Naive B cell (primary cell): Measurements from ENCODE around the gene HPSE2. TPM values are rescaled to one million over a fixed set of nuclear protein-coding genes. Genes with fewer than 3 reads are reported as not detected.
A peak's percentile ranks its signal among the peaks of the same experiment; 100 is the strongest.

Source experiments
- ATAC-seq, 2 donors: fragments of 150-1000 bp; cut with Tn5 transposase; 2 replicates each; pipeline ENCODE4 v1.10.0; 2021; ENCODE audit warnings: low read depth in 2 of 2, mild to moderate bottlenecking in 2 of 2, moderate library complexity in 2 of 2
- DNase-seq: peaks from one replicate; pipeline ENCODE4 v3.0.0; 2022
- H3K27ac Mint-ChIP-seq, 6 donors: one replicate each; pipeline ENCODE4 v1.8.0; 2020 to 2022; ENCODE audit warnings: mild to moderate bottlenecking in 6 of 6, mixed read lengths in 6 of 6, moderate library complexity in 5 of 6, inconsistent platforms in 2 of 6
- H3K27me3 Mint-ChIP-seq, 3 donors: one replicate each; pipeline ENCODE4 v1.8.0; 2021 to 2022; ENCODE audit warnings: mixed read lengths in 3 of 3, mild to moderate bottlenecking in 1 of 3
- H3K36me3 Mint-ChIP-seq, 2 donors: one replicate each; pipeline ENCODE4 v1.8.0; 2020 to 2022; ENCODE audit warnings: mixed read lengths in 2 of 2, inconsistent platforms in 1 of 2, mild to moderate bottlenecking in 1 of 2
- H3K4me1 Mint-ChIP-seq, 3 donors: one replicate each; pipeline ENCODE4 v1.8.0; 2020 to 2022; ENCODE audit warnings: mixed read lengths in 3 of 3, inconsistent platforms in 1 of 3, mild to moderate bottlenecking in 1 of 3, moderate library complexity in 1 of 3
- H3K4me3 Mint-ChIP-seq, 8 donors: one replicate each; pipeline ENCODE4 v1.8.0; 2020 to 2022; ENCODE audit warnings: mild to moderate bottlenecking in 8 of 8, mixed read lengths in 8 of 8, moderate library complexity in 8 of 8, inconsistent platforms in 2 of 8
- H3K9me3 Mint-ChIP-seq, 7 donors: one replicate each; pipeline ENCODE4 v1.8.0; 2020 to 2022; ENCODE audit warnings: mixed read lengths in 7 of 7, mild to moderate bottlenecking in 5 of 7, inconsistent platforms in 2 of 7, moderate library complexity in 1 of 7
- polyA plus RNA-seq, 6 donors: library from polyadenylated mRNA; unstranded; fragments of 300-500 nt; fragmentation: Illumina TruSeq; gene quantifications; one replicate each; pipeline ENCODE4 v1.2.3, GENCODE V29; 2021; ENCODE audit warnings: low read depth in 6 of 6

Gene HPSE2
- polyA plus RNA-seq, 6 donors from 2014 or later, result not detected

DNA sequence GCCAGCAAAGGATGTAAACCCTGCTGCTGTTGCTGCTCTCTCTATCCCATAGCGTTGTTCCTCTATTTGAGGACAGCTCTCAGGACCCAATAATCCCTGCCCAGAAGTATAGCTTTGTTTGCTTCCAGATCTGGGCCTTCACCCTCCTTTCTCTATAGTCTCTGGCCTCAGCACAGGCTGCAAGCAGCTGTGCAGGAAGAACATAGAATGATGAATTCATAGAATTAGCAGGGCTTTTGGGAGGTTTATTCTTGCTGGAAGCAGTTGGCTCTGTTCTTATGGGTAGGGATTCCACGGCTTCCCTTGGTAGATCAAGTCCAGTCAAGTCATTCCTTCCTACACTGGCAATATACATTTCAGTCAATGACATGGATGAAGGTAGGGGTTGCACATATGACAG is 354.7 kb downstream of the HPSE2 start:
- no peak overlapping the region for H3K27ac Mint-ChIP-seq
- no peaks in the 10 kb centered on the region for H3K36me3 Mint-ChIP-seq
- DNase-seq (no peak), ATAC-seq (no peak)
- H3K4me3 Mint-ChIP-seq, result no peak overlapping the region
- H3K4me1 Mint-ChIP-seq, result no peaks in the 10 kb centered on the region
- peaks cover 8 to 14% (median 13%) of the 10 kb centered on the region in 3 donors for H3K27me3 Mint-ChIP-seq
- H3K9me3 Mint-ChIP-seq, result peaks cover 0 to 2% (median 0%) of the 10 kb centered on the region in 7 donors

DNA sequence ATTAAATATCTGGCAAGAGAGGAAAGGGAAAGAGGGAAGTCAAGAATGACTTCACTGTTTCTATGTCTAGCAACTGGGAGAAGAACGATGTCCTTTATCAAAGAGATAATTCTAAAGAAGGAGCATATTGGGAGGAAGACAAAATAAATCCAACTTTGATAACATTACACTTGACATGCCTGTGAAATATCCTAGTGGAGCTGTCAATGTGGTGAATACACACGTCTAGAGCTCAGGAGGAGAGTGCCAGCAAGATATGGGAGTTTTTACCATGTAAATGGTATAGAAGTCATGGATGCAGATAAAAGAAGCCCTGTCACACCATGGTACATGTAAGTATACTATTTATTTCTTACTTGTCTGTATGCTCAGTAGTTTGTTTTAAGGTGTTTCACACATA is 356.7 kb downstream of the HPSE2 start:
- Mint-ChIP-seq H3K9me3 (peaks cover 0 to 2% (median 0%) of the 10 kb centered on the region in 7 donors), H3K36me3 (no peaks in the 10 kb centered on the region), H3K4me1 (no peaks in the 10 kb centered on the region), H3K27ac (no peak overlapping the region), H3K27me3 (peaks cover 17 to 27% (median 24%) of the 10 kb centered on the region in 3 donors), H3K4me3 (no peak overlapping the region)
- DNase-seq (no peak), ATAC-seq (no peak)

DNA sequence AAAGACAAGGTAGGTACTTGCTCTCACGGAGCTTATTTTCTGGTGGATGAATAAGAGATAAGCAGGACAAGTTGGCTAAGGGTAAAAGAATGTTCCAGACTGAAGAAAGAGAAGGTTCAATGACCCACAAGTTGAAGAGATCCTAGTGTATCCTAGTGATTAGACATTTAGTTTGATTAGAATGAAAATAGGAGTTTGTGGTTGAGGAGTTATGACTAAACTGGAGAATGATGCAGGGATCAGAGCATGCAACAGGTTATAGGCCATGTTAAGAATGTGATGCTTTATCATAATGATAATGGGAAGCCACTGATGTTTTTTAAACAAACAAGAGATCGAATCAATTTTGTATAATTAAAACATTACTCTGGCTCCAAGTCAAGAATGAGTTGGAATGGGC is 357.2 kb downstream of the HPSE2 start:
- H3K4me3 Mint-ChIP-seq, result no peak overlapping the region
- peaks cover 0 to 2% (median 0%) of the 10 kb centered on the region in 7 donors for H3K9me3 Mint-ChIP-seq

DNA sequence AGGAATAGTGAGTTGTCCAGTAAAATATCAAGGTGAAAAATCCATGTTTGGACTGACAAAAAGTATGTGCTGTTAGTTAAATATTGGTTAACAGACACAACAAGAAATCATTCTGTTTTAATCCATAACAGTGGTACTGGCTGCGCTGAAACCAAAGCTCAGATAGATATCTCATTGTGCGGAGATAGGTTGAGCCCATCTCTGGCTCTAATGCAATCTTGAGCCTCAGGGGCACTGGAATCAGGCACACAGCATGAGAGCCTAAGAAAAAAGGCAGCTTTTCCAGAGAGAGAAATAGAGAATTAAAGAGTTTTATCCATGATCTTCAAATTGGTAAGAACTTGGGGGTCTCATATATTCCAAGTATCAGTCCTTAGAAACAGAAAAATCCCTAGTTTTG is 373.7 kb downstream of the HPSE2 start:
- Mint-ChIP-seq H3K9me3 (peaks cover 0 to 22% (median 7%) of the 10 kb centered on the region in 7 donors), H3K27me3 (peaks cover 15 to 21% (median 18%) of the 10 kb centered on the region in 3 donors), H3K36me3 (peaks cover 0 to 7% of the 10 kb centered on the region in 2 donors), H3K4me1 (no peaks in the 10 kb centered on the region), H3K4me3 (no peak overlapping the region), H3K27ac (no peak overlapping the region)
- ATAC-seq (no peak), DNase-seq (no peak)

More for the DNA sequence above, 357.2 kb downstream of the HPSE2 start:
- peaks cover 20 to 32% (median 26%) of the 10 kb centered on the region in 3 donors for H3K27me3 Mint-ChIP-seq
- ATAC-seq (no peak), DNase-seq (no peak)
- H3K27ac Mint-ChIP-seq, result no peak overlapping the region
- H3K4me1 Mint-ChIP-seq, result no peaks in the 10 kb centered on the region
- no peaks in the 10 kb centered on the region for H3K36me3 Mint-ChIP-seq

DNA sequence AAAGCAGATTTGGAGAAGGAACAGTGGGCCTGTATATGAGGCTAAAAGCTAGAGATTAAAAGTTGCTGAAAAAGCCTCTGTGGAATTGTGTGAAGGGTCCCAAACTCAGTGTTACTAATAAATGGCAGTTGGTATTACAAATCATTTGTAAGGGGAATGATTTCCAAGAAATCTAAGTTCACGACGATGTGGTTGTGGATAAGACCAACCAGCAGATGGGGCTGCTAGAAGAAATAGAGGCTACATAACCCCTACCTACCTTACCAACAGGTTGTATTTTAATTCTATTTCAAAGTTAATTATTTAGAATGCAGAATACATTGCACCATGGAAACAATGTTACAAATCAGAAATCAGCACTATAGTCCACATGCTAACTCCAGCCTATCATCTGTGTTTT is 377.1 kb downstream of the HPSE2 start:
- Mint-ChIP-seq H3K27ac (no peak overlapping the region), H3K27me3 (peaks cover 23 to 33% (median 26%) of the 10 kb centered on the region in 3 donors), H3K9me3 (peaks cover 0 to 2% (median 0%) of the 10 kb centered on the region in 7 donors), H3K4me3 (no peak overlapping the region), H3K4me1 (no peaks in the 10 kb centered on the region), H3K36me3 (no peaks in the 10 kb centered on the region)
- DNase-seq, result no peak
- ATAC-seq, result no peak

DNA sequence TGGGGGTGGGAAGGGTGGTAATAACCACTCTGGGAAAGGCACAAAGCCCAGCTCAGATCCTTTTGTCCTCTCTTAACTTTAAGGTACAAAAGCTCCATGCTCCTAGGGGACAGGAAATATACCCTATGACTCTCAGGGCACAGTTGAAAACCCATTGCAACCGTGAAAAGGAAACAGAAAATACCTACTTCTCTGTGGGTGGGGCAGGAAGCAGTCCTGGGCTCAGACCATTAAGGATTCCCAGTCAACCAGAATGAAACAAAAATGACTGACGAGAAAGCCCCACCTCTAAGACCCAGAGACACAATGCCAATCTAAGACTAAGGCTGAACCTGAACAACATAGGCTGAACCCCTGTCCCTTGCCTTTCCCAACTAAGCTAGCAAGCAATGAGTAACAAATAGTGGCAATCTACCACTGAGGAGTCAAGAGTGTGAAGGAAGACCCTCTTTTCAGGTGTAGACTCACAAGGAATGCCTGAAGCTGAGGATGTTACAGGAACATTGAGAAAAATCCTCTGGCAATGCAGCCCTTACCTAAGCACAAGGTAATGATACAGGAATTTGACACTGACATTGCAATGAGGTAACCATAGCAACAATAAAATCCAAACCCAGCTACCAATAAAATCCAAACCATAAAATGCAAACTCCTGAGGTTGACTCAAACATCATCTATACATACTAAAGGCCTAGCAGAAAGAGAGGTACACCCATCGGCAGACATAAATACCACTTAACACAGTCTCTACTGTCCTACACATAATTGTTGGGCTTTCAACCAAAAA is 380.1 kb downstream of the HPSE2 start:
- no peak for ATAC-seq
- Mint-ChIP-seq H3K27me3 (peaks cover 15 to 44% (median 32%) of the 10 kb centered on the region in 3 donors), H3K9me3 (no peaks in the 10 kb centered on the region), H3K36me3 (no peaks in the 10 kb centered on the region), H3K4me3 (no peak overlapping the region), H3K4me1 (no peaks in the 10 kb centered on the region), H3K27ac (no peak overlapping the region)
- no peak for DNase-seq

DNA sequence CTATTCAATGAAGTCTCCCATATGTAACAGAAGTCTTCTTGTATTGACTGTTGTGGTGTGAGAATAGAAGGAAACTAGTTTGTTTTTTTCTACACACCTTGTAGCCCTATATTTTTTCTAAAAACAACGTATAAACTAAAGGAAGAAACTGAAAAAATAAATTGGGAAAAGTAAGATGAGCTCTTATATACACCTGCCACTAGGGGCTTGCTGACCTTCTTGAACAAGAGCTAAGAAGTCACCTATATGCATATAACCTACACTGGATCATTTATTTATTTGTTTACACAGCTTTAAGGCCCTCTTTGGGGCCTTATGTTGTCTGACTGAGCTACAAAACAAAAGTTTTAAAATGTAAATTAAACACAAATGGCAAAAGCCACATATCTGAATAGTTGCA is 383.0 kb downstream of the HPSE2 start:
- peaks cover 12 to 50% (median 36%) of the 10 kb centered on the region in 3 donors for H3K27me3 Mint-ChIP-seq
- peak overlapping the region in 1 of 6 donors; percentile 62 for H3K27ac Mint-ChIP-seq
- no peaks in the 10 kb centered on the region for H3K9me3 Mint-ChIP-seq
- H3K36me3 Mint-ChIP-seq, result no peaks in the 10 kb centered on the region
- no peak overlapping the region for H3K4me3 Mint-ChIP-seq
- no peaks in the 10 kb centered on the region for H3K4me1 Mint-ChIP-seq
- ATAC-seq (no peak), DNase-seq (no peak)

DNA sequence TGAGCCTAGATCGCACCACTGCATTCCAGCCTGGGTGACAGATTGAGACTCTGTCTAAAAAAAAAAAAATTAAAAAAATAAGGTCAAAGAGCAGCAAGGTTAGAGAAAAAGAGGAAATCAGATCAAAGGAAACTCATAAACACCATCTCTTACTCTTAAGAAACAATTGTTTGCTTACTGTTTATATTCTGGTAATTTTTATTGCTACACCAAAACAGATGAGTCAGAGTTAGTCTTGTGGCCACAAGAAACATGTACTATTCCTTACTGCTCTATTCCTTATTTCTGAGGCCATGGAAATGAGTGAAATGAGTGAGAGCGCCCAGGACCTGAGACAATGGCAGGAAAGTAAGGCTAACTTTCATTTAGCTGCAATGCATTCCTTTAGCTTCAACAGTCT is 387.3 kb downstream of the HPSE2 start:
- Mint-ChIP-seq H3K27me3 (peaks cover 2 to 31% (median 30%) of the 10 kb centered on the region in 3 donors), H3K9me3 (no peaks in the 10 kb centered on the region), H3K4me1 (no peaks in the 10 kb centered on the region), H3K36me3 (no peaks in the 10 kb centered on the region), H3K4me3 (no peak overlapping the region), H3K27ac (no peak overlapping the region)
- DNase-seq, result no peak
- no peak for ATAC-seq

DNA sequence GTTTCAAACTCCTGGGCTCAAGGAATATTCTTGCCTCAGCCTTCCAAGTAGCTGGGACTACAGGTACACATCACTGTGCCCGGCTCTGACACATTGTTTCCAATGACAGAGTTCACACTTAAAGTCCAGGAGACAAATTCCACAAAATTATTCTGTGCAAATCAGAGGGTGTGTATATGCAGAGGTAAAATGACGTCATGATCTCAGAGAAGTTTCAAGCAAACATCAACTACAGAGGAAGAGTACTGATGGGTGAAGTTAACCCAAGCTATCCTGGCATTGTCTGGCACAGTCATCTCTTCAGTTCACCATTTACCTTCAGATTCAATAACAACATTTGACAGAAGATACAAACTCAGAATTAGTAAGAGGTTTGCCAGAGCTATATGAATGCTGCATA is 388.9 kb downstream of the HPSE2 start:
- peaks cover 0 to 29% (median 22%) of the 10 kb centered on the region in 3 donors for H3K27me3 Mint-ChIP-seq
- no peaks in the 10 kb centered on the region for H3K36me3 Mint-ChIP-seq
- no peaks in the 10 kb centered on the region for H3K4me1 Mint-ChIP-seq
- H3K27ac Mint-ChIP-seq, result no peak overlapping the region
- H3K4me3 Mint-ChIP-seq, result no peak overlapping the region
- DNase-seq, result no peak
- H3K9me3 Mint-ChIP-seq, result no peaks in the 10 kb centered on the region
- ATAC-seq, result no peak

DNA sequence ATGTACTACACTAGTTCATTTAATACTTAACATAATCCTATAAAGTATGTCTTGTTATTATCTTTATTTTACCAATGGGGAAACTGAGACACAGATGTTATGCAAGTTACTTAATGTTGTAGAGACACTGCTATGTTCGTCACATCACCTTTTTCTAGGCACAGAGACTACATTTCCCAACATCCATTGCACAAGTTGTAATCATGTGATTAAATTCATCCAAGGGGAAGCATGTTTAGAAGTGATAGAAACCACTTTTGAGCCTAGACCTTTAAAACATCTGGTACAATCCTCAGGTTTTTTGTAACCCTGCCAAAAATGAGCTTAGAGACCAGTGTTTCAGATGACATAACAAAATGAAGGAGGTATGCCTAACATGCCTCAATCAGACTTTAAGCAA is 402.1 kb downstream of the HPSE2 start:
- H3K4me3 Mint-ChIP-seq, result no peak overlapping the region
- peaks cover 0 to 14% (median 14%) of the 10 kb centered on the region in 3 donors for H3K27me3 Mint-ChIP-seq
- no peak for ATAC-seq
- DNase-seq, result no peak
- no peaks in the 10 kb centered on the region for H3K36me3 Mint-ChIP-seq
- H3K9me3 Mint-ChIP-seq, result peaks cover 0 to 3% (median 0%) of the 10 kb centered on the region in 7 donors
- no peaks in the 10 kb centered on the region for H3K4me1 Mint-ChIP-seq
- H3K27ac Mint-ChIP-seq, result no peak overlapping the region

DNA sequence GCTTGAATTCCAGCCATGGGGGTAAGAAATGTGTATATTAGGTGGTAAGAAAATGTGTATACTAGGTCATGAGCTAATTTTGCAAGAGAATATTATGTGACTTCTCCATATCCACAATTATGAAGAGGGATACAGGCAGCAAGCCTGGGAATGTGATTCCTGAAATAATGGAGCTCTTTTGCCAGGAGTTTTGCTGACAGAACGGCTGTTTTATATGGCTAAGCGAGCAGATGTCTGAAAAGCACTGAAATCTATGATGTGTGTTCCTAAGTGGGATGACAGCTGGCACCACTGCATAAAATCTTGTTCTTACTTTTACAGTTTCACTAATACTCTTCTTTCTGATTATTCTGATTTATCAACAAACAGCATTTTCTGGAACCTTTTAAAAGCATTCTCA is 402.9 kb downstream of the HPSE2 start:
- Mint-ChIP-seq H3K36me3 (no peaks in the 10 kb centered on the region), H3K4me3 (no peak overlapping the region), H3K27me3 (peaks cover 0 to 20% (median 14%) of the 10 kb centered on the region in 3 donors), H3K27ac (no peak overlapping the region), H3K4me1 (no peaks in the 10 kb centered on the region), H3K9me3 (peaks cover 0 to 3% (median 0%) of the 10 kb centered on the region in 7 donors)
- ATAC-seq (no peak), DNase-seq (no peak)

DNA sequence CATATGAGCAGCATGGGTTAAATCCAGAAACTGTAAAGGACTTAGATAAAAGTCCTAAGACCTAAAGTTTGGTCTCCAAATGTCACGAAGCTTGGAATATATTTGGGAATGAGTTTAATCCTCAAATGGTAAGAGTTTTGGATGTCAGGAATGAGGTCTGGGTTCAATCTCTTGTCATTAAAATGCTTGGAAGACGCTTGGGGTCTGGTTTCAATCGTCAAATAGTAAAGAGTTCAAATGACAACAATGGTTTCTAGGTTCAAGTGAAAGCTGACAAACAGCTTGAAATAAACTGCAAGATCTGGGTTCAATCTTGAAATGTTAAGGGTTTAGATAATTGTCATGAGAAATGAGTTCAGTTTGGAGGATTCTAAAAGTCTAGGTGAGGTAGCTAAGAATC is 403.5 kb downstream of the HPSE2 start:
- Mint-ChIP-seq H3K9me3 (peaks cover 0 to 3% (median 0%) of the 10 kb centered on the region in 7 donors), H3K27me3 (peaks cover 0 to 20% (median 12%) of the 10 kb centered on the region in 3 donors), H3K4me3 (no peak overlapping the region), H3K4me1 (no peaks in the 10 kb centered on the region), H3K36me3 (no peaks in the 10 kb centered on the region), H3K27ac (peak overlapping the region in 1 of 6 donors; percentile 22)
- ATAC-seq (no peak), DNase-seq (no peak)

DNA sequence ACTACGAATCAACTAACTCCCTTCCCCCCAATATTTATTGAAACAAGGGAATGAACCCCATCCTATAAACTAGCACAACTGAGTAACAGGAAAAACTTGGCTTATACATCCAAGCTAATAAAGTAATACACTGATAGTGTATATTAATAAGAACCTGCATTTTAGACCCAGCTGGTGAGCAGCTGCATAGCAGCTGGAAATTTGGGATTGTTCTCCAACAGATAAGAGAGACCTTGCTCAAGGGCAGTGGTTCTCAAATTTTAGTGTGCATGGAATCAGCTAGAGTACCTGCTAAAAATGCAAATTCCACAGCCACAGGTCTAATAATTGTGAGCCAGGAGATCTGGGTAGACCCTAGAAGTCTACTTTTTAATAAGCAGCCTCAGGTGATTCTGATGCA is 404.3 kb downstream of the HPSE2 start:
- peaks cover 0 to 20% (median 9%) of the 10 kb centered on the region in 3 donors for H3K27me3 Mint-ChIP-seq
- H3K4me1 Mint-ChIP-seq, result no peaks in the 10 kb centered on the region
- no peak overlapping the region for H3K4me3 Mint-ChIP-seq
- H3K27ac Mint-ChIP-seq, result no peak overlapping the region
- no peak for DNase-seq
- ATAC-seq, result no peak
- H3K36me3 Mint-ChIP-seq, result no peaks in the 10 kb centered on the region
- H3K9me3 Mint-ChIP-seq, result peaks cover 0 to 3% (median 0%) of the 10 kb centered on the region in 7 donors

DNA sequence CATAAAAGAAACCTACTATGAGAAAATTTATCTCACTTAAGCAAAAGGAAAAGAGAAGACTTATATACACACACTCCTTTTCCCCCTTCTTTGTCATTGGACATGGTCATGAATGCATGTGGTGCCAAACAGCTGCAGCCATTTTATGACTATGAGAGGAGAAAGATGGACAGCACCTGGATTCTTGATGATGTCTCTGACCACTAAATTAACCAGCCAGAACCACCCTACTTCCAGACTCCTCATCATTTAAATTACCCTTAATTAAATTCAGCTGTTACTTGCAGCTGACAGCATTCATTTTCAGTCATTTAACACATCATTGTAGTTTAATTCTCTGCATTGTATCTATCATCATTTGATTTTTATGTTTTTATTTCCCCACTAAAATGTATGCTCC is 409.9 kb downstream of the HPSE2 start:
- no peak overlapping the region for H3K4me3 Mint-ChIP-seq

More for the DNA sequence above, 409.9 kb downstream of the HPSE2 start:
- H3K36me3 Mint-ChIP-seq, result no peaks in the 10 kb centered on the region
- peaks cover 9 to 33% (median 23%) of the 10 kb centered on the region in 3 donors for H3K27me3 Mint-ChIP-seq
- no peaks in the 10 kb centered on the region for H3K4me1 Mint-ChIP-seq
- H3K9me3 Mint-ChIP-seq, result peaks cover 0 to 3% (median 0%) of the 10 kb centered on the region in 7 donors
- H3K27ac Mint-ChIP-seq, result peak overlapping the region in 1 of 6 donors; percentile 19
- no peak for ATAC-seq
- DNase-seq, result no peak
